Liver (tissue), 9 donors: Measurements from ENCODE around the gene SLC5A9. TPM values are rescaled to one million over a fixed set of nuclear protein-coding genes. Genes with fewer than 3 reads are reported as not detected.

Source experiments
- DNase-seq: peaks from one replicate; pipeline ENCODE4 v3.0.0-alpha.2; 2017; ENCODE audit warnings: low spot score
- H3K27ac ChIP-seq, 2 donors: one replicate each; pipeline ENCODE4 v1.7.0; 2013; ENCODE audit warnings: inconsistent platforms in 2 of 2, low read length in 2 of 2, control low read depth in 1 of 2, low read depth in 1 of 2, mild to moderate bottlenecking in 1 of 2
- H3K27me3 ChIP-seq, 4 donors: one replicate each; pipeline versions ENCODE4 v1.6.1 to v1.7.0; 2013; ENCODE audit warnings: low read length in 3 of 4, inconsistent platforms in 1 of 4, mild to moderate bottlenecking in 1 of 4, moderate library complexity in 1 of 4; ENCODE audit not compliant: control insufficient read depth in 4 of 4, insufficient read depth in 4 of 4
- H3K36me3 ChIP-seq, 4 donors: one replicate each; pipeline versions ENCODE4 v1.6.1 to v1.7.0; 2013; ENCODE audit warnings: low read length in 3 of 4, mild to moderate bottlenecking in 3 of 4, low read depth in 1 of 4, moderate library complexity in 1 of 4; ENCODE audit not compliant: control insufficient read depth in 4 of 4, insufficient read depth in 3 of 4
- H3K4me1 ChIP-seq, 4 donors: one replicate each; pipeline versions ENCODE4 v1.6.1 to v1.7.0; 2013; ENCODE audit warnings: low read length in 3 of 4, mild to moderate bottlenecking in 3 of 4, moderate library complexity in 1 of 4; ENCODE audit not compliant: control insufficient read depth in 4 of 4, insufficient read depth in 4 of 4
- H3K4me3 ChIP-seq, 3 donors: one replicate each; pipeline versions ENCODE4 v1.6.1 to v1.7.0; 2013; ENCODE audit warnings: low read length in 3 of 3, control low read depth in 1 of 3, low read depth in 1 of 3, mild to moderate bottlenecking in 1 of 3
- H3K9ac ChIP-seq, 2 donors: one replicate each; pipeline ENCODE4 v1.7.0; 2013; ENCODE audit warnings: low read length in 2 of 2, mild to moderate bottlenecking in 2 of 2, moderate library complexity in 2 of 2, control low read depth in 1 of 2, low read depth in 1 of 2
- H3K9me3 ChIP-seq, 4 donors: one replicate each; pipeline versions ENCODE4 v1.6.1 to v1.7.0; 2013; ENCODE audit warnings: low read length in 3 of 4; ENCODE audit not compliant: control insufficient read depth in 4 of 4
- ATF3 ChIP-seq: IDR thresholded peaks from 2 replicates; pipeline ENCODE4 v1.6.1; 2016; ENCODE audit warnings: antibody characterized with exemption
- CTCF ChIP-seq: fragments of 150-350 bp; IDR thresholded peaks from 2 replicates; pipeline ENCODE4 v1.5.1; 2017; ENCODE audit warnings: improper control_type of control experiment, low read depth, low read length; ENCODE audit not compliant: missing input control
- EGR1 ChIP-seq, 2 donors: IDR thresholded peaks; 2 replicates each; pipeline ENCODE4 v1.6.1; 2016 to 2018; ENCODE audit warnings: antibody characterized with exemption in 2 of 2, low read depth in 2 of 2
- FOXA1 ChIP-seq: IDR thresholded peaks from 2 replicates; pipeline ENCODE4 v1.6.1; 2016; ENCODE audit warnings: antibody characterized with exemption
- FOXA2 ChIP-seq: IDR thresholded peaks from 2 replicates; pipeline ENCODE4 v1.6.1; 2016; ENCODE audit warnings: antibody characterized with exemption
- GABPA ChIP-seq, 2 donors: IDR thresholded peaks in 1 of 2; conservative IDR thresholded peaks in 1 of 2; 2 replicates each; pipeline ENCODE4 v1.6.1; 2016; ENCODE audit warnings: antibody characterized with exemption in 2 of 2, mild to moderate bottlenecking in 1 of 2, moderate library complexity in 1 of 2
- HNF4A ChIP-seq, 2 donors: conservative IDR thresholded peaks; 2 replicates each; pipeline ENCODE4 v1.6.1; 2016; ENCODE audit warnings: antibody characterized with exemption in 2 of 2, mild to moderate bottlenecking in 2 of 2
- HNF4G ChIP-seq: IDR thresholded peaks from 2 replicates; pipeline ENCODE4 v1.6.1; 2016; ENCODE audit warnings: antibody characterized with exemption
- JUND ChIP-seq, 2 donors: IDR thresholded peaks; 2 replicates each; pipeline ENCODE4 v1.6.1; 2016; ENCODE audit warnings: antibody characterized with exemption in 2 of 2
- NR2F2 ChIP-seq: IDR thresholded peaks from 2 replicates; pipeline ENCODE4 v1.6.1; 2016; ENCODE audit warnings: antibody characterized with exemption
- RAD21 ChIP-seq, 2 donors: IDR thresholded peaks; 2 replicates each; pipeline ENCODE4 v1.6.1; 2016; ENCODE audit warnings: antibody characterized with exemption in 2 of 2, mild to moderate bottlenecking in 2 of 2
- REST ChIP-seq: IDR thresholded peaks from 2 replicates; pipeline ENCODE4 v1.6.1; 2016; ENCODE audit warnings: antibody characterized with exemption, mild to moderate bottlenecking
- RXRA ChIP-seq, 2 donors: IDR thresholded peaks; 2 replicates each; pipeline ENCODE4 v1.6.1; 2017 to 2018; ENCODE audit warnings: antibody characterized with exemption in 2 of 2, mild to moderate bottlenecking in 1 of 2
- SP1 ChIP-seq: IDR thresholded peaks from 2 replicates; pipeline ENCODE4 v1.6.1; 2018; ENCODE audit warnings: antibody characterized with exemption, mild to moderate bottlenecking
- TAF1 ChIP-seq: conservative IDR thresholded peaks from 2 replicates; pipeline ENCODE4 v1.6.1; 2016; ENCODE audit warnings: antibody characterized with exemption, mild to moderate bottlenecking
- YY1 ChIP-seq: IDR thresholded peaks from 2 replicates; pipeline ENCODE4 v1.6.1; 2016; ENCODE audit warnings: antibody characterized with exemption, mild to moderate bottlenecking
- WGBS: extraction: QIAGEN DNeasy Blood & Tissue Kit; methylation state at CpG from one replicate; pipeline ENCODE4 v1.1.7; 2013; 5-methylcytosine and 5-hydroxymethylcytosine counted together
- polyA plus RNA-seq, 2 donors: library from polyadenylated mRNA; stranded (reverse) in 1 of 2; unstranded in 1 of 2; fragments of 200-250 nt in 1 of 2; fragments of >200 nt in 1 of 2; fragmentation: Nextera tagmentation in 1 of 2; extraction: Ambion mirVana in 1 of 2; gene quantifications; one replicate each; pipeline versions ENCODE4 v1.2.1 to v1.2.3, GENCODE V29; 2013 to 2015
- total RNA-seq, 2 donors: library from RNA; depleted of rRNA; stranded (reverse); fragments of >200 nt; gene quantifications; one replicate each; pipeline ENCODE4 v1.2.3, GENCODE V29; 2014
- TF ChIP-seq, protein P1 (sequence below): IDR thresholded peaks from 2 replicates; pipeline ENCODE4 v1.6.1; 2016; ENCODE audit warnings: antibody characterized with exemption
- TF ChIP-seq, protein P2 (sequence below): IDR thresholded peaks from 2 replicates; pipeline ENCODE4 v1.6.1; 2016; ENCODE audit warnings: antibody characterized with exemption
- donor health status: healthy.
- donor health status: healthy.
- donor health status: healthy.
- donor health status: healthy.
- donor health status: healthy.

Gene SLC5A9
- total and polyA plus RNA-seq, 4 donors, result 0.78 to 6.5 (median 6.0) TPM

- Histone ChIP-seq H3K4me1 (no peaks in the 10 kb centered on the region), H3K9me3 (no peaks in the 10 kb centered on the region), H3K9ac (no peak overlapping the region), H3K36me3 (no peaks in the 10 kb centered on the region), H3K27me3 (no peaks in the 10 kb centered on the region), H3K27ac (no peak overlapping the region), H3K4me3 (no peak overlapping the region)
- no peak for DNase-seq
- TF ChIP-seq ATF3 (no peak), HNF4A (conservative IDR thresholded peaks at IDR 0.05) (no peak), SP1 (no peak), FOXA2 (no peak), HNF4G (no peak), NR2F2 (no peak), GABPA (IDR thresholded peaks at IDR 0.05 in 1 of 2, conservative IDR thresholded peaks at IDR 0.05 in 1 of 2) (no peak), YY1 (no peak), JUND (IDR thresholded peaks at IDR 0.05) (no peak), EGR1 (IDR thresholded peaks at IDR 0.05; ENCODE audit: low read depth in 2 of 2) (no peak), TAF1 (no peak), RXRA (IDR thresholded peaks at IDR 0.05) (no peak), FOXA1 (no peak)
- TF ChIP-seq, protein P1, sequence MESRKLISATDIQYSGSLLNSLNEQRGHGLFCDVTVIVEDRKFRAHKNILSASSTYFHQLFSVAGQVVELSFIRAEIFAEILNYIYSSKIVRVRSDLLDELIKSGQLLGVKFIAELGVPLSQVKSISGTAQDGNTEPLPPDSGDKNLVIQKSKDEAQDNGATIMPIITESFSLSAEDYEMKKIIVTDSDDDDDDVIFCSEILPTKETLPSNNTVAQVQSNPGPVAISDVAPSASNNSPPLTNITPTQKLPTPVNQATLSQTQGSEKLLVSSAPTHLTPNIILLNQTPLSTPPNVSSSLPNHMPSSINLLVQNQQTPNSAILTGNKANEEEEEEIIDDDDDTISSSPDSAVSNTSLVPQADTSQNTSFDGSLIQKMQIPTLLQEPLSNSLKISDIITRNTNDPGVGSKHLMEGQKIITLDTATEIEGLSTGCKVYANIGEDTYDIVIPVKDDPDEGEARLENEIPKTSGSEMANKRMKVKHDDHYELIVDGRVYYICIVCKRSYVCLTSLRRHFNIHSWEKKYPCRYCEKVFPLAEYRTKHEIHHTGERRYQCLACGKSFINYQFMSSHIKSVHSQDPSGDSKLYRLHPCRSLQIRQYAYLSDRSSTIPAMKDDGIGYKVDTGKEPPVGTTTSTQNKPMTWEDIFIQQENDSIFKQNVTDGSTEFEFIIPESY, result no peak
- TF ChIP-seq, protein P2, sequence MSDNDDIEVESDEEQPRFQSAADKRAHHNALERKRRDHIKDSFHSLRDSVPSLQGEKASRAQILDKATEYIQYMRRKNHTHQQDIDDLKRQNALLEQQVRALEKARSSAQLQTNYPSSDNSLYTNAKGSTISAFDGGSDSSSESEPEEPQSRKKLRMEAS, result no peak
- WGBS, result 85% methylated on average over 5 of the region's 5 CpGs
Measured at GRCh38 chr1:48206371-48206770, 16.1 kb upstream of the SLC5A9 start.

DNA sequence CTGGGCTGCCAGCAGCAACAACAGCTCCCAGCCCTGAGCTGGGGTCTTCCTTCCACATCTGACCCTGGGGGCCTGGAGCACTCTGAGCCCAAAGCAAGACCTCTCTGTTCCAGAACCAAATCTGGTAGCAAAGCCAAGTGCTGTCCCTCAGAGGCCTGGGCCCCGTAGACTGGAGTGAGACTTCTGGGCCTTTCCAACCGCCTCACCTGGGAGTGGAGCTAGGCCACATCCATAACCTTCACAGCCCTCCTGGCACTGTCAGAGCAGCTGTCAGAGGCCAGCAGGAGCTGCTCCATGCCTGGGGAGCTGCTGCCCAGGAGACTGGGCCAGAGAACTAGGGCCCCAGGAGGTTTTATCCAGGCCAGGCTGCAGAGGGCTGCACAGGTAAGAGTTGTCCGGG is 15.4 kb upstream of the SLC5A9 start:
- no peaks in the 10 kb centered on the region for H3K9me3 ChIP-seq
- H3K4me1 ChIP-seq, result no peaks in the 10 kb centered on the region
- no peak overlapping the region for H3K4me3 ChIP-seq
- no peaks in the 10 kb centered on the region for H3K36me3 ChIP-seq
- no peak overlapping the region for H3K27ac ChIP-seq
- TF ChIP-seq GABPA (IDR thresholded peaks at IDR 0.05 in 1 of 2, conservative IDR thresholded peaks at IDR 0.05 in 1 of 2), result no peak
- TF ChIP-seq NR2F2, result no peak
- no peak for TF ChIP-seq RAD21 (IDR thresholded peaks at IDR 0.05)
- no peak for TF ChIP-seq CTCF
- TF ChIP-seq, protein P1, result no peak
- TF ChIP-seq RXRA (IDR thresholded peaks at IDR 0.05), result no peak
- no peak for TF ChIP-seq FOXA1
- no peak for TF ChIP-seq HNF4A (conservative IDR thresholded peaks at IDR 0.05)
- TF ChIP-seq ATF3, result no peak
- no peak for TF ChIP-seq REST
- no peak for DNase-seq
- no peak overlapping the region for H3K9ac ChIP-seq
- 74% methylated on average over 3 of the region's 3 CpGs for WGBS
- H3K27me3 ChIP-seq, result no peaks in the 10 kb centered on the region
